ENCODE results near the gene GPR3.

GPR3 gene

GRCh38 chr1:27358928-27359313 is 33.5 kb upstream of the GPR3 start:
- DNase-seq (ENCODE audit: low read depth): no peak

- DNase-seq (ENCODE audit: low read depth): no peak
These were observed 32.6 kb upstream of the GPR3 start for GRCh38 chr1:27359822-27360158.

GRCh38 chr1:27360159-27361043 is 32.0 kb upstream of the GPR3 start:
- no peak for DNase-seq (ENCODE audit: low read depth)

- no peak for DNase-seq (ENCODE audit: low read depth)
These were observed 31.4 kb upstream of the GPR3 start for GRCh38 chr1:27361044-27361402.

GRCh38 chr1:27361553-27361952 is 30.9 kb upstream of the GPR3 start:
- DNase-seq (ENCODE audit: low read depth): no peak

GRCh38 chr1:27363766-27364695 is 28.4 kb upstream of the GPR3 start:
- DNase-seq (ENCODE audit: low read depth): no peak

GRCh38 chr1:27364696-27365371 is 27.6 kb upstream of the GPR3 start:
- no peak for DNase-seq (ENCODE audit: low read depth)

- DNase-seq (ENCODE audit: low read depth): peak; percentile 69
These were observed 26.9 kb upstream of the GPR3 start for GRCh38 chr1:27365372-27366112.

- DNase-seq (ENCODE audit: low read depth): peak; percentile 62
These were observed 26.4 kb upstream of the GPR3 start for GRCh38 chr1:27366113-27366410.

- no peak for DNase-seq (ENCODE audit: low read depth)
These were observed 25.8 kb upstream of the GPR3 start, which contains the start of gene MAP3K6 for GRCh38 chr1:27366411-27367159. TSS of gene MAP3K6 (minus strand) at chr1:27366961. CDS start at chr1:27366597, 364 bp downstream.

GRCh38 chr1:27367160-27367650 is 25.2 kb upstream of the GPR3 start:
- DNase-seq (ENCODE audit: low read depth): no peak

- DNase-seq (ENCODE audit: low read depth): no peak
These were observed 23.4 kb upstream of the GPR3 start for GRCh38 chr1:27368869-27369582.

GRCh38 chr1:27372022-27372807 is 20.2 kb upstream of the GPR3 start:
- no peak for DNase-seq (ENCODE audit: low read depth)

- DNase-seq (ENCODE audit: low read depth): no peak
These were observed 19.4 kb upstream of the GPR3 start for GRCh38 chr1:27372808-27373690.

- no peak for DNase-seq (ENCODE audit: low read depth)
These were observed 17.9 kb upstream of the GPR3 start, which contains the start of gene FCN3 for GRCh38 chr1:27374362-27375086. TSS of gene FCN3 (minus strand) at chr1:27374824. CDS start at chr1:27374818, 6 bp downstream.

GRCh38 chr1:27377760-27378495 is 14.5 kb upstream of the GPR3 start:
- no peak for DNase-seq (ENCODE audit: low read depth)

- no peak for DNase-seq (ENCODE audit: low read depth)
These were observed 12.8 kb upstream of the GPR3 start for GRCh38 chr1:27379564-27380122.
